GM23338 (cell line): Measurements from ENCODE around the gene PTPRS. TPM values are rescaled to one million over a fixed set of nuclear protein-coding genes. Genes with fewer than 3 reads are reported as not detected.

Source experiments
- ATAC-seq: fragments of 200-7000 bp; cut with Tn5 transposase; 3 replicates; pipeline ENCODE4 v1.9.1; 2020
- DNase-seq: peaks from one replicate; pipeline ENCODE4 v3.0.0-alpha.2; 2015; ENCODE audit warnings: low spot score
- H2AFZ ChIP-seq: fragments of 200-600 bp; sonication (generic); 2 replicates; pipeline ENCODE4 v1.8.0; 2016; ENCODE audit warnings: antibody characterized with exemption, mild to moderate bottlenecking, moderate library complexity
- H3F3A ChIP-seq: fragments of 200-600 bp; sonication (generic); replicated peaks from 2 replicates; pipeline ENCODE4 v1.8.0; 2017; ENCODE audit warnings: antibody characterized with exemption, mixed run types, low read depth
- H3K27ac ChIP-seq: fragments of 200-600 bp; sonication (generic); 2 replicates; pipeline ENCODE4 v1.6.1; 2016; ENCODE audit warnings: low read depth
- H3K27me3 ChIP-seq: fragments of 200-600 bp; sonication (generic); 2 replicates; pipeline ENCODE4 v1.8.0; 2016; ENCODE audit warnings: mild to moderate bottlenecking, mixed run types, moderate library complexity; ENCODE audit not compliant: insufficient read depth
- H3K36me3 ChIP-seq: fragments of 200-600 bp; sonication (generic); 2 replicates; pipeline ENCODE4 v1.8.0; 2016; ENCODE audit warnings: mild to moderate bottlenecking; ENCODE audit not compliant: insufficient read depth
- H3K4me1 ChIP-seq: fragments of 200-600 bp; sonication (generic); 2 replicates; pipeline ENCODE4 v1.8.0; 2016; ENCODE audit warnings: mild to moderate bottlenecking, moderate library complexity; ENCODE audit not compliant: insufficient read depth
- H3K4me2 ChIP-seq: fragments of 200-600 bp; sonication (generic); 2 replicates; pipeline ENCODE4 v1.7.1; 2017; ENCODE audit warnings: mixed run types
- H3K4me3 ChIP-seq: fragments of 200-600 bp; sonication (generic); 2 replicates; pipeline ENCODE4 v1.6.1; 2016; ENCODE audit warnings: mixed run types
- H3K79me2 ChIP-seq: fragments of 200-600 bp; sonication (generic); replicated peaks from 2 replicates; pipeline ENCODE4 v1.8.0; 2017; ENCODE audit warnings: mild to moderate bottlenecking; ENCODE audit not compliant: insufficient read depth
- H3K9me2 ChIP-seq: fragments of 200-600 bp; sonication (generic); 2 replicates; pipeline ENCODE4 v1.8.0; 2017; ENCODE audit not compliant: insufficient read depth
- H4K20me1 ChIP-seq: fragments of 200-600 bp; sonication (generic); replicated peaks from 2 replicates; pipeline ENCODE4 v1.8.0; 2017; ENCODE audit warnings: mild to moderate bottlenecking; ENCODE audit not compliant: insufficient read depth
- H3K27ac Mint-ChIP-seq: 2 replicates; pipeline ENCODE4 v1.8.0; 2020; ENCODE audit warnings: inconsistent platforms, mild to moderate bottlenecking, moderate library complexity, mixed read lengths
- H3K27me3 Mint-ChIP-seq: 3 replicates; pipeline ENCODE4 v1.8.0; 2022; ENCODE audit warnings: low read depth, mild to moderate bottlenecking, moderate library complexity, mixed read lengths, inconsistent platforms; ENCODE audit not compliant: insufficient read depth, poor library complexity
- H3K36me3 Mint-ChIP-seq: 3 replicates; pipeline ENCODE4 v1.8.0; 2021; ENCODE audit warnings: low read depth, mild to moderate bottlenecking, inconsistent platforms, moderate library complexity, mixed read lengths
- H3K4me1 Mint-ChIP-seq: 3 replicates; pipeline ENCODE4 v1.8.0; 2020; ENCODE audit warnings: mild to moderate bottlenecking, inconsistent platforms, mixed read lengths
- H3K4me3 Mint-ChIP-seq: 3 replicates; pipeline ENCODE4 v1.8.0; 2021; ENCODE audit warnings: moderate library complexity, mild to moderate bottlenecking, inconsistent platforms, mixed read lengths
- H3K9me3 Mint-ChIP-seq: 3 replicates; pipeline ENCODE4 v1.8.0; 2020; ENCODE audit warnings: moderate library complexity, mild to moderate bottlenecking, inconsistent platforms, mixed read lengths
- CREB1 ChIP-seq: fragments of 250-450 bp; sonication (Bioruptor Pico); IDR thresholded peaks from 2 replicates; pipeline ENCODE4 v1.5.0; 2020; ENCODE audit warnings: low read depth, mild to moderate bottlenecking, moderate library complexity
- EZH2phosphoT487 ChIP-seq: fragments of 200-600 bp; sonication (generic); IDR thresholded peaks from one replicate; pipeline ENCODE4 v1.8.1; 2018; ENCODE audit warnings: antibody characterized with exemption; ENCODE audit not compliant: unreplicated experiment
- JUNB ChIP-seq: IDR thresholded peaks from one replicate; pipeline ENCODE4 v1.6.1; 2016; ENCODE audit warnings: antibody characterized with exemption; ENCODE audit not compliant: unreplicated experiment
- POLR2AphosphoS5 ChIP-seq: IDR thresholded peaks from 2 replicates; pipeline ENCODE4 v1.6.1; 2016; ENCODE audit warnings: antibody characterized with exemption, low read depth
- STAT1 ChIP-seq: IDR thresholded peaks from one replicate; pipeline ENCODE4 v1.6.1; 2016; ENCODE audit warnings: antibody characterized with exemption; ENCODE audit not compliant: unreplicated experiment
- polyA plus RNA-seq: library from polyadenylated mRNA; unstranded; fragments of >200 nt; fragmentation: Nextera tagmentation; extraction: Ambion mirVana; gene quantifications from 2 replicates; pipeline ENCODE4 v1.2.1, GENCODE V29; 2016
- total RNA-seq: library from RNA; depleted of rRNA; stranded (reverse); fragments of >200 nt; shearing (Covaris generic); gene quantifications from 2 replicates; pipeline ENCODE4 v1.2.3, GENCODE V29; 2014
- TF ChIP-seq, protein P1 (sequence below): fragments of 250-450 bp; sonication (Bioruptor Pico); IDR thresholded peaks from 2 replicates; pipeline ENCODE4 v1.5.0; 2020; ENCODE audit warnings: mild to moderate bottlenecking, moderate library complexity
- TF ChIP-seq, protein P2 (sequence below): IDR thresholded peaks from one replicate; pipeline ENCODE4 v1.6.1; 2018; ENCODE audit warnings: antibody characterized with exemption; ENCODE audit not compliant: unreplicated experiment

The PTPRS gene
- total and polyA plus RNA-seq, 2 experiments from 2014 or later, result 20.7 to 290 TPM

DNA sequence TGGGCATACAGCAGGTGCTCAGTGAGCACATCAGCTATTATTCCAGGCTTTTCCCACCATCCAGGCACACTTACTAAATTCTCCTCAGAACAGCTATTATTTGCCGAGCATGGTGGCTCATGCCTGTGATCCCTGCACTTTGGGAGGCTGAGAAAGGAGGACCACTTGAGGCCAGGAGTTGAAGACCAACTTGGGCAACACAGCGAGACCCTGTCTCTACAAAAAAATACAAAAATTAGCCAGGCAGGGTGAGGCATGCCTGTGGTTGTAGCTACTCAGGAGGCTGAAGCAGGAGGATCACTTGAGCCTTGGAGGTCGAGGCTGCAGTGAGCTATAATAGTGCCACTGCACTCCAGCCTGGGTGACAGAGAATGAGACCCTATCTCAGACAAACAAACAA lies 35.4 kb downstream of the PTPRS start:
- Mint-ChIP-seq H3K27ac (no peak overlapping the region), H3K4me3 (no peak overlapping the region), H3K4me1 (peaks cover 19% of the 10 kb centered on the region; the same call in 2 of the 3 replicates), H3K9me3 (no peaks in the 10 kb centered on the region), H3K27me3 (peaks cover 2% of the 10 kb centered on the region), H3K36me3 (peaks cover 3% of the 10 kb centered on the region; the same call in 2 of the 3 replicates)
- Histone ChIP-seq H3K9me2 (no peaks in the 10 kb centered on the region), H3K79me2 (peaks cover 75% of the 10 kb centered on the region), H3F3A (no peaks in the 10 kb centered on the region), H3K27me3 (no peaks in the 10 kb centered on the region), H3K27ac (no peak overlapping the region), H3K4me3 (no peak overlapping the region), H3K4me1 (no peaks in the 10 kb centered on the region; the same call in 1 of the 2 replicates), H3K4me2 (no peak overlapping the region), H4K20me1 (peaks cover 59% of the 10 kb centered on the region), H3K36me3 (no peaks in the 10 kb centered on the region), H2AFZ (no peak overlapping the region)
- TF ChIP-seq EZH2phosphoT487, result no peak
- DNase-seq, result no peak
- no peak for ATAC-seq

GRCh38 chr19:5304486-5304885 lies 36.1 kb downstream of the PTPRS start:
- Mint-ChIP-seq H3K27ac (no peak overlapping the region), H3K27me3 (peaks cover 2% of the 10 kb centered on the region), H3K4me3 (no peak overlapping the region), H3K9me3 (no peaks in the 10 kb centered on the region), H3K36me3 (peaks cover 3% of the 10 kb centered on the region; the same call in 2 of the 3 replicates), H3K4me1 (peaks cover 17% of the 10 kb centered on the region; the same call in 2 of the 3 replicates)
- Histone ChIP-seq H3K79me2 (peaks cover 78% of the 10 kb centered on the region), H3K4me3 (no peak overlapping the region), H3K9me2 (no peaks in the 10 kb centered on the region), H3K27me3 (no peaks in the 10 kb centered on the region), H3K4me2 (no peak overlapping the region), H3K27ac (no peak overlapping the region), H2AFZ (no peak overlapping the region), H3F3A (no peaks in the 10 kb centered on the region), H3K4me1 (no peaks in the 10 kb centered on the region; the same call in 1 of the 2 replicates), H3K36me3 (no peaks in the 10 kb centered on the region), H4K20me1 (peaks cover 57% of the 10 kb centered on the region)
- ATAC-seq, result no peak
- TF ChIP-seq STAT1, result no peak
- no peak for TF ChIP-seq POLR2AphosphoS5
- no peak for TF ChIP-seq JUNB
- TF ChIP-seq, protein P1, sequence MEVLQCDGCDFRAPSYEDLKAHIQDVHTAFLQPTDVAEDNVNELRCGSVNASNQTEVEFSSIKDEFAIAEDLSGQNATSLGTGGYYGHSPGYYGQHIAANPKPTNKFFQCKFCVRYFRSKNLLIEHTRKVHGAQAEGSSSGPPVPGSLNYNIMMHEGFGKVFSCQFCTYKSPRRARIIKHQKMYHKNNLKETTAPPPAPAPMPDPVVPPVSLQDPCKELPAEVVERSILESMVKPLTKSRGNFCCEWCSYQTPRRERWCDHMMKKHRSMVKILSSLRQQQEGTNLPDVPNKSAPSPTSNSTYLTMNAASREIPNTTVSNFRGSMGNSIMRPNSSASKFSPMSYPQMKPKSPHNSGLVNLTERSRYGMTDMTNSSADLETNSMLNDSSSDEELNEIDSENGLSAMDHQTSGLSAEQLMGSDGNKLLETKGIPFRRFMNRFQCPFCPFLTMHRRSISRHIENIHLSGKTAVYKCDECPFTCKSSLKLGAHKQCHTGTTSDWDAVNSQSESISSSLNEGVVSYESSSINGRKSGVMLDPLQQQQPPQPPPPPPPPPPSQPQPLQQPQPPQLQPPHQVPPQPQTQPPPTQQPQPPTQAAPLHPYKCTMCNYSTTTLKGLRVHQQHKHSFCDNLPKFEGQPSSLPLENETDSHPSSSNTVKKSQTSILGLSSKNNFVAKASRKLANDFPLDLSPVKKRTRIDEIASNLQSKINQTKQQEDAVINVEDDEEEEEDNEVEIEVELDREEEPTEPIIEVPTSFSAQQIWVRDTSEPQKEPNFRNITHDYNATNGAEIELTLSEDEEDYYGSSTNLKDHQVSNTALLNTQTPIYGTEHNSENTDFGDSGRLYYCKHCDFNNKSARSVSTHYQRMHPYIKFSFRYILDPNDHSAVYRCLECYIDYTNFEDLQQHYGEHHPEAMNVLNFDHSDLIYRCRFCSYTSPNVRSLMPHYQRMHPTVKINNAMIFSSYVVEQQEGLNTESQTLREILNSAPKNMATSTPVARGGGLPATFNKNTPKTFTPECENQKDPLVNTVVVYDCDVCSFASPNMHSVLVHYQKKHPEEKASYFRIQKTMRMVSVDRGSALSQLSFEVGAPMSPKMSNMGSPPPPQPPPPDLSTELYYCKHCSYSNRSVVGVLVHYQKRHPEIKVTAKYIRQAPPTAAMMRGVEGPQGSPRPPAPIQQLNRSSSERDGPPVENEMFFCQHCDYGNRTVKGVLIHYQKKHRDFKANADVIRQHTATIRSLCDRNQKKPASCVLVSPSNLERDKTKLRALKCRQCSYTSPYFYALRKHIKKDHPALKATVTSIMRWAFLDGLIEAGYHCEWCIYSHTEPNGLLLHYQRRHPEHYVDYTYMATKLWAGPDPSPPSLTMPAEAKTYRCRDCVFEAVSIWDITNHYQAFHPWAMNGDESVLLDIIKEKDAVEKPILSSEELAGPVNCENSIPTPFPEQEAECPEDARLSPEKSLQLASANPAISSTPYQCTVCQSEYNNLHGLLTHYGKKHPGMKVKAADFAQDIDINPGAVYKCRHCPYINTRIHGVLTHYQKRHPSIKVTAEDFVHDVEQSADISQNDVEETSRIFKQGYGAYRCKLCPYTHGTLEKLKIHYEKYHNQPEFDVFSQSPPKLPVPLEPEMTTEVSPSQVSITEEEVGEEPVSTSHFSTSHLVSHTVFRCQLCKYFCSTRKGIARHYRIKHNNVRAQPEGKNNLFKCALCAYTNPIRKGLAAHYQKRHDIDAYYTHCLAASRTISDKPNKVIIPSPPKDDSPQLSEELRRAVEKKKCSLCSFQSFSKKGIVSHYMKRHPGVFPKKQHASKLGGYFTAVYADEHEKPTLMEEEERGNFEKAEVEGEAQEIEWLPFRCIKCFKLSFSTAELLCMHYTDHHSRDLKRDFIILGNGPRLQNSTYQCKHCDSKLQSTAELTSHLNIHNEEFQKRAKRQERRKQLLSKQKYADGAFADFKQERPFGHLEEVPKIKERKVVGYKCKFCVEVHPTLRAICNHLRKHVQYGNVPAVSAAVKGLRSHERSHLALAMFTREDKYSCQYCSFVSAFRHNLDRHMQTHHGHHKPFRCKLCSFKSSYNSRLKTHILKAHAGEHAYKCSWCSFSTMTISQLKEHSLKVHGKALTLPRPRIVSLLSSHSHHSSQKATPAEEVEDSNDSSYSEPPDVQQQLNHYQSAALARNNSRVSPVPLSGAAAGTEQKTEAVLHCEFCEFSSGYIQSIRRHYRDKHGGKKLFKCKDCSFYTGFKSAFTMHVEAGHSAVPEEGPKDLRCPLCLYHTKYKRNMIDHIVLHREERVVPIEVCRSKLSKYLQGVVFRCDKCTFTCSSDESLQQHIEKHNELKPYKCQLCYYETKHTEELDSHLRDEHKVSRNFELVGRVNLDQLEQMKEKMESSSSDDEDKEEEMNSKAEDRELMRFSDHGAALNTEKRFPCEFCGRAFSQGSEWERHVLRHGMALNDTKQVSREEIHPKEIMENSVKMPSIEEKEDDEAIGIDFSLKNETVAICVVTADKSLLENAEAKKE (CRISPR knock-in tag), result no peak
- TF ChIP-seq, protein P2, sequence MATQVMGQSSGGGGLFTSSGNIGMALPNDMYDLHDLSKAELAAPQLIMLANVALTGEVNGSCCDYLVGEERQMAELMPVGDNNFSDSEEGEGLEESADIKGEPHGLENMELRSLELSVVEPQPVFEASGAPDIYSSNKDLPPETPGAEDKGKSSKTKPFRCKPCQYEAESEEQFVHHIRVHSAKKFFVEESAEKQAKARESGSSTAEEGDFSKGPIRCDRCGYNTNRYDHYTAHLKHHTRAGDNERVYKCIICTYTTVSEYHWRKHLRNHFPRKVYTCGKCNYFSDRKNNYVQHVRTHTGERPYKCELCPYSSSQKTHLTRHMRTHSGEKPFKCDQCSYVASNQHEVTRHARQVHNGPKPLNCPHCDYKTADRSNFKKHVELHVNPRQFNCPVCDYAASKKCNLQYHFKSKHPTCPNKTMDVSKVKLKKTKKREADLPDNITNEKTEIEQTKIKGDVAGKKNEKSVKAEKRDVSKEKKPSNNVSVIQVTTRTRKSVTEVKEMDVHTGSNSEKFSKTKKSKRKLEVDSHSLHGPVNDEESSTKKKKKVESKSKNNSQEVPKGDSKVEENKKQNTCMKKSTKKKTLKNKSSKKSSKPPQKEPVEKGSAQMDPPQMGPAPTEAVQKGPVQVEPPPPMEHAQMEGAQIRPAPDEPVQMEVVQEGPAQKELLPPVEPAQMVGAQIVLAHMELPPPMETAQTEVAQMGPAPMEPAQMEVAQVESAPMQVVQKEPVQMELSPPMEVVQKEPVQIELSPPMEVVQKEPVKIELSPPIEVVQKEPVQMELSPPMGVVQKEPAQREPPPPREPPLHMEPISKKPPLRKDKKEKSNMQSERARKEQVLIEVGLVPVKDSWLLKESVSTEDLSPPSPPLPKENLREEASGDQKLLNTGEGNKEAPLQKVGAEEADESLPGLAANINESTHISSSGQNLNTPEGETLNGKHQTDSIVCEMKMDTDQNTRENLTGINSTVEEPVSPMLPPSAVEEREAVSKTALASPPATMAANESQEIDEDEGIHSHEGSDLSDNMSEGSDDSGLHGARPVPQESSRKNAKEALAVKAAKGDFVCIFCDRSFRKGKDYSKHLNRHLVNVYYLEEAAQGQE, result no peak
- no peak for TF ChIP-seq CREB1 (CRISPR knock-in tag)
- DNase-seq, result no peak
